ENCODE data around the gene MACROD2. TPM values are rescaled to one million over a fixed set of nuclear protein-coding genes. Genes with fewer than 3 reads are reported as not detected.

The MACROD2 gene
- total RNA-seq, 2 donors from 2014 or later, result 8.3 to 21.8 TPM

GRCh38 chr20:14198416-14198815 lies 203.1 kb downstream of the MACROD2 start:
- DNase-seq, result no peak
- Histone ChIP-seq H3K27me3 (no peaks in the 10 kb centered on the region), H3K4me1 (no peaks in the 10 kb centered on the region), H3K9me3 (no peaks in the 10 kb centered on the region), H3K4me3 (no peak overlapping the region), H3K27ac (no peak overlapping the region), H3K36me3 (replicated peaks in 1 of 2; ENCODE audit: insufficient read depth in 1 of 2, low read depth in 2 of 2) (no peaks in the 10 kb centered on the region)
- no peak for TF ChIP-seq CTCF (IDR thresholded peaks at IDR 0.05)
- no peak for TF ChIP-seq POLR2A (IDR thresholded peaks at IDR 0.05)
- 79 to 89% methylated on average over 3 of the region's 3 CpGs for WGBS, 2 donors
- intact Hi-C loops (cut with DNase I), result no loop called here
- no peak for ATAC-seq

- TF ChIP-seq CTCF (IDR thresholded peaks at IDR 0.05) (no peak), POLR2A (IDR thresholded peaks at IDR 0.05) (no peak)
- Histone ChIP-seq H3K27me3 (no peaks in the 10 kb centered on the region), H3K27ac (no peak overlapping the region), H3K9me3 (no peaks in the 10 kb centered on the region), H3K4me1 (no peaks in the 10 kb centered on the region), H3K36me3 (replicated peaks in 1 of 2; ENCODE audit: insufficient read depth in 1 of 2, low read depth in 2 of 2) (no peaks in the 10 kb centered on the region), H3K4me3 (no peak overlapping the region)
- no peak for DNase-seq
- no peak for ATAC-seq
- whole genome bisulfite sequencing, 2 donors, result 51 to 59% methylated on average over 2 of the region's 2 CpGs
- intact Hi-C loops (cut with DNase I), result no loop called here
Measured at GRCh38 chr20:14199111-14199510, 203.8 kb downstream of the MACROD2 start.

- no peaks in the 10 kb centered on the region for H3K9me3 ChIP-seq
- H3K27ac ChIP-seq, result no peak overlapping the region
- no peaks in the 10 kb centered on the region for H3K36me3 ChIP-seq (replicated peaks in 1 of 2; ENCODE audit: insufficient read depth in 1 of 2, low read depth in 2 of 2)
- TF ChIP-seq CTCF (IDR thresholded peaks at IDR 0.05) (no peak), POLR2A (IDR thresholded peaks at IDR 0.05) (no peak)
- no peaks in the 10 kb centered on the region for H3K27me3 ChIP-seq
- DNase-seq (no peak), ATAC-seq (no peak)
- no peak overlapping the region for H3K4me3 ChIP-seq
- H3K4me1 ChIP-seq, result no peaks in the 10 kb centered on the region
- intact Hi-C loops (cut with DNase I), result no loop called here
- 86 to 95% methylated on average over 1 to 2 of the region's 2 CpGs for WGBS, 2 donors
Measured at GRCh38 chr20:14203657-14204056, 208.3 kb downstream of the MACROD2 start.

GRCh38 chr20:14207591-14207990 lies 212.3 kb downstream of the MACROD2 start:
- Histone ChIP-seq H3K9me3 (no peaks in the 10 kb centered on the region), H3K27ac (no peak overlapping the region), H3K4me1 (no peaks in the 10 kb centered on the region), H3K4me3 (no peak overlapping the region), H3K27me3 (no peaks in the 10 kb centered on the region), H3K36me3 (replicated peaks in 1 of 2; ENCODE audit: insufficient read depth in 1 of 2, low read depth in 2 of 2) (no peaks in the 10 kb centered on the region)
- intact Hi-C loops (cut with DNase I), result no loop called here
- no peak for TF ChIP-seq CTCF (IDR thresholded peaks at IDR 0.05)
- no peak for TF ChIP-seq POLR2A (IDR thresholded peaks at IDR 0.05)
- DNase-seq (no peak), ATAC-seq (no peak)
- 54 to 56% methylated on average over 4 of the region's 4 CpGs for WGBS, 2 donors

GRCh38 chr20:14208956-14209355 lies 213.6 kb downstream of the MACROD2 start:
- no peak for ATAC-seq
- 83 to 100% methylated on average over 1 of the region's 1 CpG for whole genome bisulfite sequencing, 2 donors

More at GRCh38 chr20:14208956-14209355, 213.6 kb downstream of the MACROD2 start:
- H3K4me1 ChIP-seq, result no peaks in the 10 kb centered on the region
- no peak for TF ChIP-seq CTCF (IDR thresholded peaks at IDR 0.05)
- TF ChIP-seq POLR2A (IDR thresholded peaks at IDR 0.05), result no peak
- DNase-seq, result no peak
- H3K36me3 ChIP-seq (replicated peaks in 1 of 2; ENCODE audit: insufficient read depth in 1 of 2, low read depth in 2 of 2), result no peaks in the 10 kb centered on the region
- no peaks in the 10 kb centered on the region for H3K27me3 ChIP-seq
- no peaks in the 10 kb centered on the region for H3K9me3 ChIP-seq
- intact Hi-C loops (cut with DNase I), result no loop called here
- H3K27ac ChIP-seq, result no peak overlapping the region
- no peak overlapping the region for H3K4me3 ChIP-seq

Data from body of pancreas (tissue), 4 donors.